ENCODE measurements around the gene NPAS3.

DNA sequence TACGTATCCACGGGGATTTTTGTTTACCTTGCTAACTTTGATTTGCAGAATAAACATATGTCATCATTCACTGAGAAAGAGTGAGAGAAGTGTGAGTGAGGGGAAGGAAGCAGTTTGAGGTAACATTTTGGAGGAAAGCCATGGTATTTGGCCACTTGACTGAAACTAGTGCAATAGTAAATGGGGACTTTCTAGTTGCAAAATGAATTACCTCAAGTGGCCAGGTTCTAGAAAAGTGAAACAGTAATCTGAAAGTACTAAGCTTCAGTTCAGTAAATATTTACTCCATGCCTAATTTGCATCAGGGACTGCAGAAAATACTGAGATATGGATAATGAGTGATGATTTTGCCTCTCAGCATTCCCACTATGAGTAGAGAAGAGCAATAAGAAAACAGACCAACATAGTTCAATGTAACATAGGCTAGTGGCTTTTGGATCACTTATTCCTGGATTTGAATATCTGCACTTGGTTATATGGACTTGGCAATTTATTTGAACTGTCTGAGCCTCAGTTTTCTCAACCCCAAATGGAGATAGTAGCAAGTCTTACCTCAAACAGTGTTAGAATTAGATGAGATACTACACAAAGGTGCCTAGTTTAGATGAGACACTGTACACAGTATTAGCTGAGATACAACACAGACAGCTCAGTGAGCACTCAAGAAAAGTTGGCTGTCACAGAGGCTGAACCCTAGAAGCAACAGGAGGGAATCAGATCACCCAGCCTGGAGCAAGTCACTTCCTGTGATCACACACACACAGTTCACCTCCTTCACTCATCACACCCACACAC lies 439.1 kb downstream of the NPAS3 start:
- TF ChIP-seq CTCF (IDR thresholded peaks at IDR 0.05; ENCODE audit: low read depth, low read length, missing input control) (no peak), SP1 (IDR thresholded peaks at IDR 0.05) (no peak), YY1 (IDR thresholded peaks at IDR 0.05) (no peak), FOXA1 (IDR thresholded peaks at IDR 0.05) (no peak), JUND (IDR thresholded peaks at IDR 0.05) (no peak), HNF4A (conservative IDR thresholded peaks at IDR 0.05) (no peak), TAF1 (conservative IDR thresholded peaks at IDR 0.05) (no peak), EGR1 (IDR thresholded peaks at IDR 0.05; ENCODE audit: low read depth in 2 of 2) (no peak)
- TF ChIP-seq, protein P1, sequence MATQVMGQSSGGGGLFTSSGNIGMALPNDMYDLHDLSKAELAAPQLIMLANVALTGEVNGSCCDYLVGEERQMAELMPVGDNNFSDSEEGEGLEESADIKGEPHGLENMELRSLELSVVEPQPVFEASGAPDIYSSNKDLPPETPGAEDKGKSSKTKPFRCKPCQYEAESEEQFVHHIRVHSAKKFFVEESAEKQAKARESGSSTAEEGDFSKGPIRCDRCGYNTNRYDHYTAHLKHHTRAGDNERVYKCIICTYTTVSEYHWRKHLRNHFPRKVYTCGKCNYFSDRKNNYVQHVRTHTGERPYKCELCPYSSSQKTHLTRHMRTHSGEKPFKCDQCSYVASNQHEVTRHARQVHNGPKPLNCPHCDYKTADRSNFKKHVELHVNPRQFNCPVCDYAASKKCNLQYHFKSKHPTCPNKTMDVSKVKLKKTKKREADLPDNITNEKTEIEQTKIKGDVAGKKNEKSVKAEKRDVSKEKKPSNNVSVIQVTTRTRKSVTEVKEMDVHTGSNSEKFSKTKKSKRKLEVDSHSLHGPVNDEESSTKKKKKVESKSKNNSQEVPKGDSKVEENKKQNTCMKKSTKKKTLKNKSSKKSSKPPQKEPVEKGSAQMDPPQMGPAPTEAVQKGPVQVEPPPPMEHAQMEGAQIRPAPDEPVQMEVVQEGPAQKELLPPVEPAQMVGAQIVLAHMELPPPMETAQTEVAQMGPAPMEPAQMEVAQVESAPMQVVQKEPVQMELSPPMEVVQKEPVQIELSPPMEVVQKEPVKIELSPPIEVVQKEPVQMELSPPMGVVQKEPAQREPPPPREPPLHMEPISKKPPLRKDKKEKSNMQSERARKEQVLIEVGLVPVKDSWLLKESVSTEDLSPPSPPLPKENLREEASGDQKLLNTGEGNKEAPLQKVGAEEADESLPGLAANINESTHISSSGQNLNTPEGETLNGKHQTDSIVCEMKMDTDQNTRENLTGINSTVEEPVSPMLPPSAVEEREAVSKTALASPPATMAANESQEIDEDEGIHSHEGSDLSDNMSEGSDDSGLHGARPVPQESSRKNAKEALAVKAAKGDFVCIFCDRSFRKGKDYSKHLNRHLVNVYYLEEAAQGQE (IDR thresholded peaks at IDR 0.05), result no peak
- TF ChIP-seq, protein P2, sequence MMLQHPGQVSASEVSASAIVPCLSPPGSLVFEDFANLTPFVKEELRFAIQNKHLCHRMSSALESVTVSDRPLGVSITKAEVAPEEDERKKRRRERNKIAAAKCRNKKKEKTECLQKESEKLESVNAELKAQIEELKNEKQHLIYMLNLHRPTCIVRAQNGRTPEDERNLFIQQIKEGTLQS (IDR thresholded peaks at IDR 0.05), result no peak

Data from liver (tissue), 3 donors.